Heart left ventricle (tissue), 13 donors: ENCODE results near the gene SELENOO.

ENCODE experiments used
- POLR2A ChIP-seq, 2 donors: fragments of 450-650 bp; IDR thresholded peaks; one replicate each; pipeline ENCODE4 v1.6.1; 2017; ENCODE audit warnings: antibody characterized with exemption in 2 of 2, mild to moderate bottlenecking in 2 of 2, moderate library complexity in 2 of 2
- TF ChIP-seq, protein P1 (sequence below), 12 donors: fragments of 200-600 bp; sonication (generic) in 4 of 12; IDR thresholded peaks; one replicate each; pipeline versions ENCODE4 v1.5.0 to v1.8.0; 2018 to 2022; ENCODE audit warnings: antibody characterized with exemption in 12 of 12, mild to moderate bottlenecking in 5 of 12
- donor health status: ischemic (EF 13 %, LVEDD 7.1; RV severe dilation, severe dysfunction).
- donor health status: DM: no; HTN: yes; CAD: no.
- donor health status: DM: no; HTN: no; CAD: no.
- donor health status: ischemic (EF 25% LVEDD 6.9; RV normal size, moderate dysfunction).
- donor health status: ischemic (EF 25% LVEDD 5.7; RV mildly dilated, moderate dysfunction).
- donor health status: ischemic (EF 35%, LVEDD 5.7; RV mildly dilated, moderate dysfunction).
- donor health status: nonischemic (EF 11% LVEDD 7.7; RV severe dilation, severe dysfunction).
- donor health status: DM: yes; HTN: yes; CAD: no.
- donor health status: PGD.
- donor health status: ischemic (EF 29% LVEDD 5.4; RV normal size, mild dysfunction).
- donor health status: nonischemic (EF 23%, LVEDD 6.1; RV moderate dilation, normal function).

DNA sequence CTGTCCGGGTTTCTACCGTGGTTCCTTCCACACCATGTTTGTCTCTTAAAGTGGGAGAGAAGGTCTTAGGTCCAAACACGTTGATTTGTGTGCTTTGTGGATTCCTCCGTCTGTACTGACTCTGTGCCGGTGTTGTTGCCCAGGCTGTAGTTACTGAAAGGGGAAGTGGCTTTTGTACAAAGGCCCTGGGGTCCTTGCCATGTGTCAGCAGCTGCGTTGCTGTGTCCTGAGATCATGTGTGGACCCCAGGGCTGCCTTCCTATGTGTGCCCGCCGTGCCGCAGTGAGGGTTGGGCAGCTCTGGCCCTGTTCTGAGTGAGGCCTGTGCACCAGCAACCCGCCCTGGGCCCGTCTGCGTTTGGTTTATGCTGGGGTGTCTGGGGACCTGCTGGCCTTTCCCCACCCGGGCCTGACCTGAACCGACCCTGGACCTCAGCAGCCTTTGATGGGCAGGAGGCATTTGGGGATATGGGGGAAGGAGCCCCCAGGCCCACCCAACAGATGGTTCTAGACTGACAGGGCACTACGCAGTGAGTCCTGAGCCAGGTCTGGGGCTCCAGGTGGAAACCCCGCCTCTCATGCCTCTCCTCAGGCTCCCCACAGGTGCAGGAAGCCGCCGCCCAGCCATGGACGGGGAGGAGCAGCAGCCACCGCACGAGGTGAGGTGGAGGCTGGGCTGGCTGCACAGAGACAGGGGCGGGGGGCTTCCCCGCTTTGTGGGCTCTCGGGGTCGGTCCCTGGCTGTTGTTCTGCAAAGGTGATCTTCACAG is 8.2 kb upstream of the SELENOO start:
- TF ChIP-seq, protein P1, sequence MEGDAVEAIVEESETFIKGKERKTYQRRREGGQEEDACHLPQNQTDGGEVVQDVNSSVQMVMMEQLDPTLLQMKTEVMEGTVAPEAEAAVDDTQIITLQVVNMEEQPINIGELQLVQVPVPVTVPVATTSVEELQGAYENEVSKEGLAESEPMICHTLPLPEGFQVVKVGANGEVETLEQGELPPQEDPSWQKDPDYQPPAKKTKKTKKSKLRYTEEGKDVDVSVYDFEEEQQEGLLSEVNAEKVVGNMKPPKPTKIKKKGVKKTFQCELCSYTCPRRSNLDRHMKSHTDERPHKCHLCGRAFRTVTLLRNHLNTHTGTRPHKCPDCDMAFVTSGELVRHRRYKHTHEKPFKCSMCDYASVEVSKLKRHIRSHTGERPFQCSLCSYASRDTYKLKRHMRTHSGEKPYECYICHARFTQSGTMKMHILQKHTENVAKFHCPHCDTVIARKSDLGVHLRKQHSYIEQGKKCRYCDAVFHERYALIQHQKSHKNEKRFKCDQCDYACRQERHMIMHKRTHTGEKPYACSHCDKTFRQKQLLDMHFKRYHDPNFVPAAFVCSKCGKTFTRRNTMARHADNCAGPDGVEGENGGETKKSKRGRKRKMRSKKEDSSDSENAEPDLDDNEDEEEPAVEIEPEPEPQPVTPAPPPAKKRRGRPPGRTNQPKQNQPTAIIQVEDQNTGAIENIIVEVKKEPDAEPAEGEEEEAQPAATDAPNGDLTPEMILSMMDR (IDR thresholded peaks at IDR 0.05), result no peak
- TF ChIP-seq POLR2A (IDR thresholded peaks at IDR 0.05), result no peak
